ENCODE data around the gene CLC. TPM values are rescaled to one million over a fixed set of nuclear protein-coding genes. Genes with fewer than 3 reads are reported as not detected.

Gene CLC
- total and polyA plus RNA-seq, 2 experiments from 2014 or later: not detected

- in situ Hi-C loops (cut with MboI): no loop called here
- Histone ChIP-seq H3F3A (ENCODE audit: insufficient read depth) (no peaks in the 10 kb centered on the region), H3K27ac (no peak overlapping the region), H3K9ac (no peak overlapping the region), H3K27me3 (replicated peaks; ENCODE audit: insufficient read depth) (no peaks in the 10 kb centered on the region), H3K4me3 (no peak overlapping the region), H3K9me2 (ENCODE audit: insufficient read depth) (no peaks in the 10 kb centered on the region), H4K20me1 (ENCODE audit: insufficient read depth) (no peaks in the 10 kb centered on the region), H3K4me2 (ENCODE audit: unreplicated experiment) (no peak overlapping the region), H3K36me3 (ENCODE audit: low read depth) (no peaks in the 10 kb centered on the region), H3K9me3 (ENCODE audit: low read depth) (no peaks in the 10 kb centered on the region), H3K79me2 (ENCODE audit: insufficient read depth) (no peaks in the 10 kb centered on the region), H2AFZ (no peak overlapping the region), H3K4me1 (ENCODE audit: insufficient read depth) (no peaks in the 10 kb centered on the region)
- DNase-seq: no peak
- 41 to 45% methylated on average over 5 of the region's 5 CpGs for WGBS, 2 experiments (ENCODE audit: low coverage in 1 of 2, low lambda C conversion rate in 2 of 2, missing lambda C conversion rate in 2 of 2)
- TF ChIP-seq EZH2 (IDR thresholded peaks at IDR 0.05; ENCODE audit: insufficient read depth, poor library complexity, severe bottlenecking) (no peak), EZH2phosphoT487 (IDR thresholded peaks at IDR 0.05; ENCODE audit: insufficient read depth, low read depth) (no peak)
Observed at GRCh38 chr19:39684267-39684666, 53.6 kb downstream of the CLC start.

GRCh38 chr19:39681416-39681815 is 56.4 kb downstream of the CLC start:
- Histone ChIP-seq H3K4me1 (ENCODE audit: insufficient read depth) (no peaks in the 10 kb centered on the region), H3K9ac (no peak overlapping the region), H3K36me3 (ENCODE audit: low read depth) (no peaks in the 10 kb centered on the region), H4K20me1 (ENCODE audit: insufficient read depth) (no peaks in the 10 kb centered on the region), H3K4me2 (ENCODE audit: unreplicated experiment) (no peak overlapping the region), H3K4me3 (no peak overlapping the region), H3K27me3 (replicated peaks; ENCODE audit: insufficient read depth) (0 out of 2 replicates have a peak, but pooled peaks cover 4% of the 10 kb centered on the region), H3K79me2 (ENCODE audit: insufficient read depth) (no peaks in the 10 kb centered on the region), H3F3A (ENCODE audit: insufficient read depth) (no peaks in the 10 kb centered on the region), H3K27ac (no peak overlapping the region), H3K9me2 (ENCODE audit: insufficient read depth) (no peaks in the 10 kb centered on the region), H2AFZ (no peak overlapping the region), H3K9me3 (ENCODE audit: low read depth) (no peaks in the 10 kb centered on the region)
- WGBS, 2 experiments (ENCODE audit: low coverage in 1 of 2, low lambda C conversion rate in 2 of 2, missing lambda C conversion rate in 2 of 2): 61 to 66% methylated on average over 5 of the region's 5 CpGs
- no peak for DNase-seq
- TF ChIP-seq EZH2 (IDR thresholded peaks at IDR 0.05; ENCODE audit: insufficient read depth, poor library complexity, severe bottlenecking): no peak
- no peak for TF ChIP-seq EZH2phosphoT487 (IDR thresholded peaks at IDR 0.05; ENCODE audit: insufficient read depth, low read depth)
- in situ Hi-C loops (cut with MboI): no loop called here

Small RNA genes within 50 kb of the gene (small RNA-seq; reads per million reads assigned to genes)
- not detected for gene RPS29P27 (ENCODE audit: low read depth, low replicate concordance)

Other genes with a start within 250 kb of the CLC start
- gene DLL3, start 239.1 kb downstream of the CLC start, total RNA-seq (2014; rRNA removed; shearing (Covaris generic)): 2.1 TPM in 1 of 2 replicates, not detected in the other
- 0.74 and 1.2 TPM in 2 replicates for gene DLL3, start 239.1 kb downstream of the CLC start, polyA plus RNA-seq (2016; fragmentation: Nextera tagmentation; extraction: Ambion mirVana)
- gene SELENOV, start 222.9 kb downstream of the CLC start, total RNA-seq (2014; rRNA removed; shearing (Covaris generic)): not detected in 2 replicates
- not detected in 2 replicates for gene SELENOV, start 222.9 kb downstream of the CLC start, polyA plus RNA-seq (2016; fragmentation: Nextera tagmentation; extraction: Ambion mirVana)
- 3.4 and 3.9 TPM in 2 replicates for gene EID2B, start 205.2 kb downstream of the CLC start, total RNA-seq (2014; rRNA removed; shearing (Covaris generic))
- 2.5 and 3.2 TPM in 2 replicates for gene EID2B, start 205.2 kb downstream of the CLC start, polyA plus RNA-seq (2016; fragmentation: Nextera tagmentation; extraction: Ambion mirVana)
- gene EID2, start 197.9 kb downstream of the CLC start, total RNA-seq (2014; rRNA removed; shearing (Covaris generic)): 12.3 and 14.3 TPM in 2 replicates
- gene EID2, start 197.9 kb downstream of the CLC start, polyA plus RNA-seq (2016; fragmentation: Nextera tagmentation; extraction: Ambion mirVana): 14.9 and 16.3 TPM in 2 replicates
- gene LGALS13, start 135.5 kb downstream of the CLC start, total RNA-seq (2014; rRNA removed; shearing (Covaris generic)): not detected in 2 replicates
- not detected in 2 replicates for gene LGALS13, start 135.5 kb downstream of the CLC start, polyA plus RNA-seq (2016; fragmentation: Nextera tagmentation; extraction: Ambion mirVana)
- not detected in 2 replicates for gene LGALS16, start 82.1 kb downstream of the CLC start, total RNA-seq (2014; rRNA removed; shearing (Covaris generic))
- not detected in 2 replicates for gene LGALS16, start 82.1 kb downstream of the CLC start, polyA plus RNA-seq (2016; fragmentation: Nextera tagmentation; extraction: Ambion mirVana)
- not detected in 2 replicates for gene LGALS14, start 33.5 kb downstream of the CLC start, total RNA-seq (2014; rRNA removed; shearing (Covaris generic))
- not detected in 2 replicates for gene LGALS14, start 33.5 kb downstream of the CLC start, polyA plus RNA-seq (2016; fragmentation: Nextera tagmentation; extraction: Ambion mirVana)
- gene LEUTX, start 40.8 kb upstream of the CLC start, total RNA-seq (2014; rRNA removed; shearing (Covaris generic)): not detected in 2 replicates
- gene LEUTX, start 40.8 kb upstream of the CLC start, polyA plus RNA-seq (2016; fragmentation: Nextera tagmentation; extraction: Ambion mirVana): not detected in 2 replicates
- 9.4 and 11.1 TPM in 2 replicates for gene DYRK1B, start 96.1 kb upstream of the CLC start, total RNA-seq (2014; rRNA removed; shearing (Covaris generic))
- 14.9 and 15.0 TPM in 2 replicates for gene DYRK1B, start 96.1 kb upstream of the CLC start, polyA plus RNA-seq (2016; fragmentation: Nextera tagmentation; extraction: Ambion mirVana)
- gene FBL, start 108.3 kb upstream of the CLC start, total RNA-seq (2014; rRNA removed; shearing (Covaris generic)): 59.3 and 66.9 TPM in 2 replicates
- gene FBL, start 108.3 kb upstream of the CLC start, polyA plus RNA-seq (2016; fragmentation: Nextera tagmentation; extraction: Ambion mirVana): 61.1 and 63.9 TPM in 2 replicates
- gene FCGBP, start 196.6 kb upstream of the CLC start, total RNA-seq (2014; rRNA removed; shearing (Covaris generic)): not detected in 2 replicates
- gene FCGBP, start 196.6 kb upstream of the CLC start, polyA plus RNA-seq (2016; fragmentation: Nextera tagmentation; extraction: Ambion mirVana): not detected in 2 replicates
- gene PSMC4, start 233.1 kb upstream of the CLC start, total RNA-seq (2014; rRNA removed; shearing (Covaris generic)): 94.8 and 137 TPM in 2 replicates
- 112 and 113 TPM in 2 replicates for gene PSMC4, start 233.1 kb upstream of the CLC start, polyA plus RNA-seq (2016; fragmentation: Nextera tagmentation; extraction: Ambion mirVana)